Nephron (organoid): ENCODE results near the gene KCTD10.

Experiments
- H3K27ac Mint-ChIP-seq, 3 experiments: 2 replicates each; pipeline ENCODE4 v1.8.0; 2020; ENCODE audit warnings: mixed read lengths in 3 of 3, mild to moderate bottlenecking in 2 of 3, moderate library complexity in 1 of 3
- H3K27me3 Mint-ChIP-seq: 2 replicates; pipeline ENCODE4 v1.8.0; 2021; ENCODE audit warnings: low read depth, mild to moderate bottlenecking, moderate library complexity, mixed read lengths
- H3K36me3 Mint-ChIP-seq: 2 replicates; pipeline ENCODE4 v1.8.0; 2020; ENCODE audit warnings: low read depth, mixed read lengths
- H3K4me1 Mint-ChIP-seq: 2 replicates; pipeline ENCODE4 v1.8.0; 2020; ENCODE audit warnings: mixed read lengths
- H3K4me3 Mint-ChIP-seq, 3 experiments: 2 replicates each; pipeline ENCODE4 v1.8.0; 2020; ENCODE audit warnings: mild to moderate bottlenecking in 3 of 3, mixed read lengths in 3 of 3, moderate library complexity in 2 of 3
- H3K9me3 Mint-ChIP-seq: 2 replicates; pipeline ENCODE4 v1.8.0; 2020; ENCODE audit warnings: mixed read lengths
- TF ChIP-seq, protein P1 (sequence below), 3 experiments: fragments of 200-600 bp; sonication (generic); IDR thresholded peaks; one replicate each; pipeline ENCODE4 v1.5.0; 2021; ENCODE audit warnings: antibody characterized with exemption in 3 of 3; ENCODE audit not compliant: unreplicated experiment in 3 of 3

KCTD10 gene

DNA sequence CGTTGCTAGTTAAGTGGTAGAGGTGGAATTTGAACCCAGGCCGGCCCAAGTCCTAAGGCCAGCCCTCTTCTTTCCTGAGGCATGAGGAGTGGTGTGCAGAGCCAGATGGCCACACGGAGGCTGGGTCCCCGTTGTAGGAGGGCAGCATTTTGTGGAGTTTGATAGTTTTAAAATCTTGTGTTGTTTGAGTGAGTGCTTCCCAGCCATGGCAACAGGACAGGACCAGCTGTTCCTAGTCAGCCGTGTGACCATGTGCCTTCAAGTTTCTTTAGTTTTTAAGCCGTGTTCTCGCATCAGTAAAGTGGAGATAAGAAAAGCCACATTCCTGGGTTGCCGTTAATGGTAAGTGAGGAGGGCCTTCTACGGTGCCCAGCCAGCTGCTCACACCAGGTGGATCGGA lies 44.7 kb upstream of the KCTD10 start:
- H3K27me3 Mint-ChIP-seq: peaks cover 3% of the 10 kb centered on the region
- peaks cover 68% of the 10 kb centered on the region for H3K4me1 Mint-ChIP-seq
- H3K27ac Mint-ChIP-seq: peak overlapping the region; percentile 60 to 80 (median 65)
- H3K36me3 Mint-ChIP-seq: peaks cover 68% of the 10 kb centered on the region
- H3K9me3 Mint-ChIP-seq: no peaks in the 10 kb centered on the region
- TF ChIP-seq, protein P1, sequence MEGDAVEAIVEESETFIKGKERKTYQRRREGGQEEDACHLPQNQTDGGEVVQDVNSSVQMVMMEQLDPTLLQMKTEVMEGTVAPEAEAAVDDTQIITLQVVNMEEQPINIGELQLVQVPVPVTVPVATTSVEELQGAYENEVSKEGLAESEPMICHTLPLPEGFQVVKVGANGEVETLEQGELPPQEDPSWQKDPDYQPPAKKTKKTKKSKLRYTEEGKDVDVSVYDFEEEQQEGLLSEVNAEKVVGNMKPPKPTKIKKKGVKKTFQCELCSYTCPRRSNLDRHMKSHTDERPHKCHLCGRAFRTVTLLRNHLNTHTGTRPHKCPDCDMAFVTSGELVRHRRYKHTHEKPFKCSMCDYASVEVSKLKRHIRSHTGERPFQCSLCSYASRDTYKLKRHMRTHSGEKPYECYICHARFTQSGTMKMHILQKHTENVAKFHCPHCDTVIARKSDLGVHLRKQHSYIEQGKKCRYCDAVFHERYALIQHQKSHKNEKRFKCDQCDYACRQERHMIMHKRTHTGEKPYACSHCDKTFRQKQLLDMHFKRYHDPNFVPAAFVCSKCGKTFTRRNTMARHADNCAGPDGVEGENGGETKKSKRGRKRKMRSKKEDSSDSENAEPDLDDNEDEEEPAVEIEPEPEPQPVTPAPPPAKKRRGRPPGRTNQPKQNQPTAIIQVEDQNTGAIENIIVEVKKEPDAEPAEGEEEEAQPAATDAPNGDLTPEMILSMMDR (IDR thresholded peaks at IDR 0.05; ENCODE audit: unreplicated experiment in 3 of 3): no peak
- peak overlapping the region in 1 of 3 experiments; percentile 26 for H3K4me3 Mint-ChIP-seq

DNA sequence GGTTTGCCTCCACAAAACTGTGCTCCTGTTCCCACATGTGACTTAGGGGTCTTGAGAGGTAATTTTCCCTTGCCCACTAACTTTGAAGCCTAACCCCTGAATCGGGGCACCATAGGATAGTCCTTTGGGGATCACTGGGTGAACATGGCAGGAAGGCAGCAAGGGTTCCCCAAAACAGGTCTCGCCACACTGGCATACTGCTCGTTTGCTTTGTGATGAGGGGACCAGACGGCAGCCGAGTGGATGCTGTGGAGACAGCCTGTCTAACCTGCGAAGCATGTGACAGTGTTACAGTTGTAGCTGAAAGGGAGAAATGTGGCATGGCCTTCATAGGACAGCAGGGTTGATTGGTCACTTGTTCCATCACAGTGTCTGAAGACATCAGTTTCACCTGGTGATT lies 42.7 kb upstream of the KCTD10 start:
- no peak overlapping the region for H3K27ac Mint-ChIP-seq
- H3K4me3 Mint-ChIP-seq: no peak overlapping the region
- no peaks in the 10 kb centered on the region for H3K9me3 Mint-ChIP-seq
- TF ChIP-seq, protein P1 (IDR thresholded peaks at IDR 0.05; ENCODE audit: unreplicated experiment in 3 of 3): no peak
- peaks cover 72% of the 10 kb centered on the region for H3K4me1 Mint-ChIP-seq
- peaks cover 66% of the 10 kb centered on the region for H3K36me3 Mint-ChIP-seq
- H3K27me3 Mint-ChIP-seq: peaks cover 3% of the 10 kb centered on the region

DNA sequence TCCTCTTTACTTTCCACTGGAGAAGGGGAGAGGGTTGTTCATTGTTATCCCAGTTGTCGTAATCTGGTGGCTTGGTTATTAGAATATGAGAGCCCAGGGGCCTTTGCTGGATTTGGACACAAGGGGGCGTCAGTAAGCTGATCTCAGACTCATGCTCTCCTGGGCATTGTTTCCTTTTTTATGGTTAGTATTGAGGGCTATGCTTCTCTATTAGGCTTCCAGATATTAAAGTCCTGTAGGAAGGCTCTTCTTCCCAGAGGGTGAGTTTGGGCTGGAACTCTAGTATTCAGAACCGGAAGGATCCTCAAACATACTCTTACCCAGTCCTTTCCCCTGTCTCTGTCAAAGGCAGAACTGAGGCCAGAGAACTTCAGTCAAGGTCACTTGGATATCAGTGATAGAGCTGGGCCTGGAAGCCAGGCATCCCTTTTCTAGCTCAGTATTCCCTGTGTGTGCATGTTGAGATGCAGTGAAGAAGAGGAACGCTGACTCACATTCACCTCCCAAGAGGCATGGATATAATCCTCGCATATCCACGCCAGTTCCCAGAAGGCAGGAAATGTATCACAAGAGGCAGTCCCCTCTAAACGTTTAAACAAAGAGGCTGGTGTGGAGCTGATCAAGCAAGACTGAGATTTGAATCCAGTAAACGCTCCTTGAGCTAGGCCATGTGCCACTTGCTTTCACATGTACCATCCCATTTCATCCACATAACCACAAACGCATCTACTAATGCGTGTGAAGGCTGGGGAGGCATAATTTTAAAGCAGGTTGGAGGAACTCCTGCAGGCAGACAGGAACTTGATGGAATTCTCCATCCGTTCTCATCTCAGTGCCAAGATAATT lies 41.9 kb upstream of the KCTD10 start:
- Mint-ChIP-seq H3K27ac (peak overlapping the region; percentile 18 to 78 (median 50)), H3K36me3 (peaks cover 69% of the 10 kb centered on the region), H3K9me3 (no peaks in the 10 kb centered on the region), H3K27me3 (peaks cover 3% of the 10 kb centered on the region), H3K4me1 (peaks cover 64% of the 10 kb centered on the region), H3K4me3 (peak overlapping the region in 1 of 3 experiments; percentile 13)
- TF ChIP-seq, protein P1 (IDR thresholded peaks at IDR 0.05; ENCODE audit: unreplicated experiment in 3 of 3): peak; percentile 79 to 83 (median 81)

DNA sequence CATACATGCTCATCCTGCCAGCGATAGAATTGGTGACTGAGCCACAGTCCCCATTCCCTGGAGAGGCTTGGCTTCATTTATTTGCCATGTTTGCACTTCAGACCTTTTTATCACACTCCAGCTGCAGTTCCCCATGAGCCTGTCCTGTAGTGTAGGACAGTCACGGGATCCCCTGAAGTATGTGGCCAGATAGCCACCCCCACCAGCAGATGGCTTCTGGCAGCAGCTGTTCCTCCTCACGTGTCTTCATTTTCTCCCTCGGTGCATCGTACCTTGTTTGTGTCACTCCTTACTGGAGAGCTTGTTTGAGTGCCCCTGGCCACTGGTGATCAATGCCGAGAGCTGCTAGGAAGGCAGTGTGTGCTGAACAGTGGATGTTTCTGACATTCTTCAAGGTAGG lies 40.5 kb upstream of the KCTD10 start:
- Mint-ChIP-seq H3K9me3 (no peaks in the 10 kb centered on the region), H3K27me3 (no peaks in the 10 kb centered on the region), H3K27ac (peak overlapping the region in 2 of 3 experiments; percentile 65 to 72), H3K4me1 (peaks cover 52% of the 10 kb centered on the region), H3K4me3 (peak overlapping the region in 2 of 3 experiments; percentile 8 to 44), H3K36me3 (peaks cover 72% of the 10 kb centered on the region)
- TF ChIP-seq, protein P1 (IDR thresholded peaks at IDR 0.05; ENCODE audit: unreplicated experiment in 3 of 3): no peak

DNA sequence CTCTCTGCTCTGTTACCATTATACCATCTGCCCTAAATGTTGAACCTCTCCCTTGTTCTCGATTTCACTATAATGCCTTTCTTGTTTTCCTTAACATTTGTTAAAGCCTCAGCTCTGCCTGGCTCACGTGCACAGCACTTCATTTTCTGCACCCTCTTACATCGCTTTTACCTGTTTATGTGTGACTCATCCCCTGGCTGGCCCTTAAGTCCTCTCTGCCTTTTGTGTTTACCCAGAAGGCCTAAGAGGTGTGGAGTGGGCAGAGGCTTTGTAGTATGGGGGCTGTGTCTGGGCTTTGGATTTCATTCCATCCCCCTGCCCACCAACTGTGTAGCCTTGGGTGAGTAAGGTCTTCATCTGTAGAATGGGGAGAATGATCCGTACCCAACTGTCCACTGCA lies 36.9 kb upstream of the KCTD10 start:
- peaks cover 4% of the 10 kb centered on the region for H3K27me3 Mint-ChIP-seq
- no peaks in the 10 kb centered on the region for H3K9me3 Mint-ChIP-seq
- peaks cover 24% of the 10 kb centered on the region for H3K4me1 Mint-ChIP-seq
- no peak overlapping the region for H3K27ac Mint-ChIP-seq
- TF ChIP-seq, protein P1 (IDR thresholded peaks at IDR 0.05; ENCODE audit: unreplicated experiment in 3 of 3): no peak
- H3K36me3 Mint-ChIP-seq: peaks cover 77% of the 10 kb centered on the region
- no peak overlapping the region for H3K4me3 Mint-ChIP-seq

DNA sequence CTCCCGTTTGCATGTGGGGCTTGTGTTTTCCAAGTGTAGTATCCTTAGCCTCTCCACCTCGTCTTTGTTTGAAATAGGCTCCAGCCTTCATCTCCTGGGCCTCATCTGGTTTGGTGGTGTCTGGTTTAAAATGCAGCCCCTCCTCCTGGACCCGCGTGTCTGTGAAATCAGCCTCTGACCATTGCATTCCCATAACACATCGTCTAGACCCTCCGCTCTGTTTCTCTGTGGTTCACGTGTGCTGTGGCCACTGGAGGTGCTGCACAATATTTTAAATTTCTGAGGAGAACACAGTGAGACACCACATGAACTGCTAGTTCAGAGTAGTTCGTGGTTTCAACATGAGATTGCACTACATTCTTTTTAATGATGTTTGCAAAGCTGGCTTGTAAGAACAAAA lies 36.0 kb upstream of the KCTD10 start:
- Mint-ChIP-seq H3K4me3 (no peak overlapping the region), H3K36me3 (peaks cover 75% of the 10 kb centered on the region), H3K27ac (peak overlapping the region in 1 of 3 experiments; percentile 20), H3K27me3 (peaks cover 4% of the 10 kb centered on the region), H3K9me3 (no peaks in the 10 kb centered on the region), H3K4me1 (peaks cover 15% of the 10 kb centered on the region)
- TF ChIP-seq, protein P1 (IDR thresholded peaks at IDR 0.05; ENCODE audit: unreplicated experiment in 3 of 3): no peak
